Posterior cingulate gyrus (tissue), 11 donors: ENCODE data around the gene MED27.

Source experiments
- DNase-seq, 10 donors: peaks; one replicate each; pipeline versions ENCODE4 v3.0.0 to v3.0.0-alpha.2; 2020 to 2021; ENCODE audit warnings: mixed read lengths in 3 of 10
- intact Hi-C: fragments of 100-400 bp; cut with DNase I; formaldehyde crosslinking; loops from one replicate; pipeline ENCODE4 v1.15.1; 2023

The MED27 gene

GRCh38 chr9:131872702-131873101 lies 207.0 kb downstream of the MED27 start:
- intact Hi-C loops = no loop called here
- DNase-seq = peak in 2 of 10 donors; percentile 44 to 56

GRCh38 chr9:131872006-131872405 lies 207.7 kb downstream of the MED27 start:
- peak in 2 of 10 donors; percentile 42 to 65 for DNase-seq
- intact Hi-C loops = no loop called here

GRCh38 chr9:131870156-131870555 lies 209.5 kb downstream of the MED27 start:
- peak in 2 of 10 donors; percentile 66 to 71 for DNase-seq
- intact Hi-C loops = no loop called here

GRCh38 chr9:131869348-131869747 lies 210.3 kb downstream of the MED27 start:
- intact Hi-C loops = no loop called here
- DNase-seq = peak in 2 of 10 donors; percentile 59 to 65

- intact Hi-C loops = no loop called here
- peak in 5 of 10 donors; percentile 28 to 82 (median 41) for DNase-seq
Observed at GRCh38 chr9:131868766-131869165, 210.9 kb downstream of the MED27 start.

- peak in 2 of 10 donors; percentile 40 to 57 for DNase-seq
- intact Hi-C loops = no loop called here
Observed at GRCh38 chr9:131867611-131868192, 212.0 kb downstream of the MED27 start.

- DNase-seq = peak in 3 of 10 donors; percentile 25 to 81 (median 47)
- intact Hi-C loops = no loop called here
Observed at GRCh38 chr9:131865446-131866195, 214.0 kb downstream of the MED27 start.

GRCh38 chr9:131864531-131864930 lies 215.1 kb downstream of the MED27 start:
- peak in 3 of 10 donors; percentile 60 to 74 (median 72) for DNase-seq

GRCh38 chr9:131863306-131863896 lies 216.3 kb downstream of the MED27 start:
- intact Hi-C loops = no loop called here
- peak in 3 of 10 donors; percentile 36 to 74 (median 43) for DNase-seq

More at GRCh38 chr9:131864531-131864930, 215.1 kb downstream of the MED27 start:
- intact Hi-C loops = no loop called here

GRCh38 chr9:131862261-131862660 lies 217.4 kb downstream of the MED27 start:
- intact Hi-C loops = no loop called here
- DNase-seq = peak in 3 of 10 donors; percentile 43 to 67 (median 53)

GRCh38 chr9:131860430-131860829 lies 219.2 kb downstream of the MED27 start:
- intact Hi-C loops = no loop called here
- DNase-seq = peak in 2 of 10 donors; percentile 33 to 89

GRCh38 chr9:131858147-131858546 lies 221.5 kb downstream of the MED27 start:
- intact Hi-C loops = no loop called here
- peak in 2 of 10 donors; percentile 30 to 80 for DNase-seq

GRCh38 chr9:131856105-131856504 lies 223.6 kb downstream of the MED27 start:
- DNase-seq = no peak
- intact Hi-C loops = no loop called here

- DNase-seq = peak in 2 of 10 donors; percentile 40 to 84
- intact Hi-C loops = no loop called here
Observed at GRCh38 chr9:131854896-131855613, 224.6 kb downstream of the MED27 start.

- peak in 3 of 10 donors; percentile 48 to 91 (median 62) for DNase-seq
- intact Hi-C loops = no loop called here
Observed at GRCh38 chr9:131854334-131854733, 225.3 kb downstream of the MED27 start.

GRCh38 chr9:131853434-131853833 lies 226.2 kb downstream of the MED27 start:
- no peak for DNase-seq
- intact Hi-C loops = no loop called here

- DNase-seq = no peak
- intact Hi-C loops = no loop called here
Observed at GRCh38 chr9:131851414-131851813, 228.3 kb downstream of the MED27 start.

GRCh38 chr9:131849391-131849790 lies 230.3 kb downstream of the MED27 start:
- intact Hi-C loops = no loop called here
- DNase-seq = peak in 1 of 10 donors; percentile 82

- peak in 1 of 10 donors; percentile 61 for DNase-seq
- intact Hi-C loops = no loop called here
Observed at GRCh38 chr9:131848570-131849160, 231.0 kb downstream of the MED27 start.

GRCh38 chr9:131847665-131848354 lies 231.9 kb downstream of the MED27 start:
- intact Hi-C loops = no loop called here
- no peak for DNase-seq
